ENCODE data around the gene SLC13A2.

DNA sequence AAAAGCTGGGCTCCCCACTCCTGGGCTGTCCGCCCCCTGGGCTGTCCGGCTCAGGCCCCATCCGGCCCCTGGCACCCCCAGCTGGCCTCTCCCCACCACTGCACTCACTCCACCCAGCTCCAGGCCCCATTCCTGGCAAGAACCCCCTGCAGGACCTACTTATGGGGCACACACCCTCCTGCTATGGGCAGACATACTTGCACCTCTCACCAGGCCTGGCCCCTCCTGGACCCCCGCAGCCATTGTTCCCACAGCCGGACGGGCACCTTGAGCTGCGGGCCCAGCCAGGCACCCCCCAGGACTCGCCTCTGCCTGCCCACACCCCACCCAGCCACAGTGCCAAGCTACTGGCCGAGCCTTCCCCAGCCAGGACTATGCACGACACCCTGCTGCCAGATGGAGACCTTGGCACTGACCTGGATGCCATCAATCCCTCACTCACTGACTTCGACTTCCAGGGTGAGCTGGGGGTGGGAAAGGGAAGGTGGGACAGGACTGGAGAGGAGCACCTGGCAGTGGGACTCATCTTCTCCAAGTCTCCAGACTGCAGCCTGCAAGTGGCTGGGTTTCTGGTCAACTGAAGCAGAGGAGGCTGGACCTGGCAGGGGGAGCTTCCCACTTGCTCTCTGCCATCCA lies 61.4 kb downstream of the SLC13A2 start:
- TF ChIP-seq, protein P1, sequence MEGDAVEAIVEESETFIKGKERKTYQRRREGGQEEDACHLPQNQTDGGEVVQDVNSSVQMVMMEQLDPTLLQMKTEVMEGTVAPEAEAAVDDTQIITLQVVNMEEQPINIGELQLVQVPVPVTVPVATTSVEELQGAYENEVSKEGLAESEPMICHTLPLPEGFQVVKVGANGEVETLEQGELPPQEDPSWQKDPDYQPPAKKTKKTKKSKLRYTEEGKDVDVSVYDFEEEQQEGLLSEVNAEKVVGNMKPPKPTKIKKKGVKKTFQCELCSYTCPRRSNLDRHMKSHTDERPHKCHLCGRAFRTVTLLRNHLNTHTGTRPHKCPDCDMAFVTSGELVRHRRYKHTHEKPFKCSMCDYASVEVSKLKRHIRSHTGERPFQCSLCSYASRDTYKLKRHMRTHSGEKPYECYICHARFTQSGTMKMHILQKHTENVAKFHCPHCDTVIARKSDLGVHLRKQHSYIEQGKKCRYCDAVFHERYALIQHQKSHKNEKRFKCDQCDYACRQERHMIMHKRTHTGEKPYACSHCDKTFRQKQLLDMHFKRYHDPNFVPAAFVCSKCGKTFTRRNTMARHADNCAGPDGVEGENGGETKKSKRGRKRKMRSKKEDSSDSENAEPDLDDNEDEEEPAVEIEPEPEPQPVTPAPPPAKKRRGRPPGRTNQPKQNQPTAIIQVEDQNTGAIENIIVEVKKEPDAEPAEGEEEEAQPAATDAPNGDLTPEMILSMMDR (optimal IDR thresholded peaks at IDR 0.05 in 1 of 3, IDR thresholded peaks at IDR 0.05 in 1 of 3, conservative IDR thresholded peaks at IDR 0.05 in 1 of 3; ENCODE audit: extremely low read depth in 1 of 3, insufficient read depth in 2 of 3, low read length in 3 of 3), result no peak
- TF ChIP-seq EZH2 (IDR thresholded peaks at IDR 0.05; ENCODE audit: low read length), result no peak

Data from keratinocyte (primary cell).